Peyer's patch (tissue), 4 donors: ENCODE results near the gene ZPBP2. TPM values are rescaled to one million over a fixed set of nuclear protein-coding genes. Genes with fewer than 3 reads are reported as not detected.
"Not testable (repeated sequence)": the region's sequence is repeated elsewhere in the genome, so short reads cannot be mapped to it uniquely, and the experiment has no call there.

Source experiments
- DNase-seq, 3 donors: peaks; one replicate each; pipeline ENCODE4 v3.0.0-alpha.2; 2017 to 2019
- H3K27ac ChIP-seq, 4 donors: fragments of 200-600 bp; sonication (generic); one replicate each; pipeline ENCODE4 v1.5.1; 2016 to 2019
- H3K27me3 ChIP-seq, 2 donors: fragments of 200-600 bp; sonication (generic); one replicate each; pipeline ENCODE4 v1.5.1; 2019
- H3K36me3 ChIP-seq, 3 donors: fragments of 200-600 bp; sonication (generic); one replicate each; pipeline ENCODE4 v1.5.1; 2016 to 2019
- H3K4me1 ChIP-seq, 4 donors: fragments of 200-600 bp; sonication (generic); one replicate each; pipeline ENCODE4 v1.5.1; 2016 to 2019
- H3K4me3 ChIP-seq, 4 donors: fragments of 200-600 bp; sonication (generic); 1 replicate in 3 of 4; 2 replicates in 1 of 4; pipeline ENCODE4 v1.5.1; 2016 to 2019; ENCODE audit warnings: mild to moderate bottlenecking in 1 of 4
- H3K9me3 ChIP-seq, 4 donors: fragments of 200-600 bp; sonication (generic); one replicate each; pipeline ENCODE4 v1.5.1; 2016 to 2019; ENCODE audit warnings: mild to moderate bottlenecking in 1 of 4
- CTCF ChIP-seq, 6 experiments: fragments of 450-650 bp in 4 of 6; fragments of 200-600 bp in 2 of 6; sonication (generic) in 1 of 6; IDR thresholded peaks; one replicate each; pipeline ENCODE4 v1.5.1; 2017 to 2019; ENCODE audit warnings: antibody characterized with exemption in 6 of 6, mild to moderate bottlenecking in 3 of 6, moderate library complexity in 1 of 6
- POLR2A ChIP-seq, 2 donors: fragments of 450-650 bp; IDR thresholded peaks; one replicate each; pipeline ENCODE4 v1.5.1; 2017; ENCODE audit warnings: antibody characterized with exemption in 2 of 2, mild to moderate bottlenecking in 2 of 2, moderate library complexity in 2 of 2
- total RNA-seq, 4 donors: library from RNA; depleted of rRNA; stranded (reverse); fragments of >200 nt; gene quantifications; one replicate each; pipeline ENCODE4 v1.1.0, GENCODE V29; 2016

The ZPBP2 gene
- total RNA-seq, 4 donors from 2014 or later = not detected

GRCh38 chr17:39845052-39845846 is 22.8 kb upstream of the ZPBP2 start:
- no peak for TF ChIP-seq CTCF (IDR thresholded peaks at IDR 0.05)
- no peak for TF ChIP-seq POLR2A (IDR thresholded peaks at IDR 0.05)
- no peak overlapping the region for H3K4me3 ChIP-seq
- H3K9me3 ChIP-seq = no peaks in the 10 kb centered on the region
- no peaks in the 10 kb centered on the region for H3K36me3 ChIP-seq
- H3K27me3 ChIP-seq = no peaks in the 10 kb centered on the region
- DNase-seq = no peak
- H3K27ac ChIP-seq = no peak overlapping the region
- H3K4me1 ChIP-seq = no peaks in the 10 kb centered on the region

- Histone ChIP-seq H3K27ac (no peak overlapping the region), H3K36me3 (no peaks in the 10 kb centered on the region), H3K4me3 (no peak overlapping the region), H3K27me3 (no peaks in the 10 kb centered on the region), H3K4me1 (no peaks in the 10 kb centered on the region), H3K9me3 (no peaks in the 10 kb centered on the region)
- TF ChIP-seq CTCF (IDR thresholded peaks at IDR 0.05) (no peak), POLR2A (IDR thresholded peaks at IDR 0.05) (no peak)
- DNase-seq = no peak
Observed at GRCh38 chr17:39846205-39846604, 21.8 kb upstream of the ZPBP2 start.

- H3K27me3 ChIP-seq = no peaks in the 10 kb centered on the region
- H3K4me3 ChIP-seq = no peak overlapping the region
- no peaks in the 10 kb centered on the region for H3K9me3 ChIP-seq
- TF ChIP-seq POLR2A (IDR thresholded peaks at IDR 0.05) (no peak), CTCF (IDR thresholded peaks at IDR 0.05) (no peak)
- peak in 2 of 3 donors; percentile 51 to 52 for DNase-seq
- no peaks in the 10 kb centered on the region for H3K4me1 ChIP-seq
- peak overlapping the region in 1 of 4 donors; percentile 44 for H3K27ac ChIP-seq
- no peaks in the 10 kb centered on the region for H3K36me3 ChIP-seq
Observed at GRCh38 chr17:39848600-39848999, 19.4 kb upstream of the ZPBP2 start.

GRCh38 chr17:39850186-39850585 is 17.8 kb upstream of the ZPBP2 start:
- not testable (repeated sequence) for H3K4me3 ChIP-seq, H3K36me3 ChIP-seq, DNase-seq, H3K9me3 ChIP-seq, H3K4me1 ChIP-seq, H3K27me3 ChIP-seq, H3K27ac ChIP-seq

- TF ChIP-seq POLR2A (IDR thresholded peaks at IDR 0.05) (no peak), CTCF (IDR thresholded peaks at IDR 0.05) (no peak)
Observed at GRCh38 chr17:39852239-39852638, 15.8 kb upstream of the ZPBP2 start.

GRCh38 chr17:39854909-39855308 is 13.1 kb upstream of the ZPBP2 start:
- H3K27ac ChIP-seq = no peak overlapping the region
- TF ChIP-seq CTCF (IDR thresholded peaks at IDR 0.05) = no peak
- no peak for TF ChIP-seq POLR2A (IDR thresholded peaks at IDR 0.05)
- H3K4me3 ChIP-seq = no peak overlapping the region
- no peaks in the 10 kb centered on the region for H3K36me3 ChIP-seq
- no peak for DNase-seq
- no peaks in the 10 kb centered on the region for H3K27me3 ChIP-seq
- no peaks in the 10 kb centered on the region for H3K4me1 ChIP-seq
- no peaks in the 10 kb centered on the region for H3K9me3 ChIP-seq

More at GRCh38 chr17:39852239-39852638, 15.8 kb upstream of the ZPBP2 start:
- Histone ChIP-seq H3K4me3 (no peak overlapping the region), H3K36me3 (no peaks in the 10 kb centered on the region), H3K27me3 (no peaks in the 10 kb centered on the region), H3K27ac (peak overlapping the region in 1 of 4 donors; percentile 11), H3K9me3 (no peaks in the 10 kb centered on the region), H3K4me1 (no peaks in the 10 kb centered on the region)
- DNase-seq = no peak

GRCh38 chr17:39855911-39856649 is 11.9 kb upstream of the ZPBP2 start:
- H3K4me1 ChIP-seq, H3K9me3 ChIP-seq, H3K36me3 ChIP-seq, H3K27me3 ChIP-seq, DNase-seq, H3K4me3 ChIP-seq: not testable (repeated sequence)
- H3K27ac ChIP-seq = peak overlapping the region in 1 of 4 donors; percentile 2
